ENCODE measurements around the gene NCOA7.
"Not testable (repeated sequence)": the region's sequence is repeated elsewhere in the genome, so short reads cannot be mapped to it uniquely, and the experiment has no call there.

NCOA7 gene

GRCh38 chr6:125923366-125923877 lies 132.7 kb downstream of the NCOA7 start:
- DNase-seq (ENCODE audit: low read depth) = no peak

GRCh38 chr6:125924169-125924568 lies 133.4 kb downstream of the NCOA7 start:
- DNase-seq (ENCODE audit: low read depth) = no peak

GRCh38 chr6:125924697-125925358 lies 134.1 kb downstream of the NCOA7 start:
- DNase-seq (ENCODE audit: low read depth) = no peak

- DNase-seq (ENCODE audit: low read depth) = no peak
These were observed 136.0 kb downstream of the NCOA7 start for GRCh38 chr6:125926711-125927110.

- no peak for DNase-seq (ENCODE audit: low read depth)
These were observed 137.0 kb downstream of the NCOA7 start for GRCh38 chr6:125927761-125928160.

- no peak for DNase-seq (ENCODE audit: low read depth)
These were observed 140.1 kb downstream of the NCOA7 start for GRCh38 chr6:125930765-125931418.

GRCh38 chr6:125931733-125932450 lies 141.1 kb downstream of the NCOA7 start:
- no peak for DNase-seq (ENCODE audit: low read depth)

- no peak for DNase-seq (ENCODE audit: low read depth)
These were observed 141.7 kb downstream of the NCOA7 start for GRCh38 chr6:125932451-125932795.

- not testable (repeated sequence) for DNase-seq (ENCODE audit: low read depth)
These were observed 144.8 kb downstream of the NCOA7 start for GRCh38 chr6:125935520-125935919.

GRCh38 chr6:125939026-125939425 lies 148.3 kb downstream of the NCOA7 start:
- no peak for DNase-seq (ENCODE audit: low read depth)

GRCh38 chr6:125939791-125940190 lies 149.0 kb downstream of the NCOA7 start:
- DNase-seq (ENCODE audit: low read depth) = no peak

- no peak for DNase-seq (ENCODE audit: low read depth)
These were observed 149.7 kb downstream of the NCOA7 start for GRCh38 chr6:125940247-125941041.

GRCh38 chr6:125942672-125943527 lies 152.1 kb downstream of the NCOA7 start:
- no peak for DNase-seq (ENCODE audit: low read depth)

- DNase-seq (ENCODE audit: low read depth) = no peak
These were observed 153.0 kb downstream of the NCOA7 start for GRCh38 chr6:125943528-125944433.

- no peak for DNase-seq (ENCODE audit: low read depth)
These were observed 153.7 kb downstream of the NCOA7 start for GRCh38 chr6:125944434-125944816.

- no peak for DNase-seq (ENCODE audit: low read depth)
These were observed 154.1 kb downstream of the NCOA7 start for GRCh38 chr6:125944896-125945295.

GRCh38 chr6:125945378-125946141 lies 154.8 kb downstream of the NCOA7 start:
- DNase-seq (ENCODE audit: low read depth) = no peak

- no peak for DNase-seq (ENCODE audit: low read depth)
These were observed 156.9 kb downstream of the NCOA7 start for GRCh38 chr6:125947615-125948014.

GRCh38 chr6:125948455-125948854 lies 157.7 kb downstream of the NCOA7 start:
- DNase-seq (ENCODE audit: low read depth) = no peak

Measured in HS-5 (cell line).